ENCODE results near the gene BBX.
A peak's percentile ranks its signal among the peaks of the same experiment; 100 is the strongest.

BBX gene

GRCh38 chr3:107666853-107667252, 144.1 kb downstream of the BBX start:
- TF ChIP-seq GATA3 (IDR thresholded peaks at IDR 0.05; ENCODE audit: low read depth, low read length), result no peak
- no peak for TF ChIP-seq GATA2 (IDR thresholded peaks at IDR 0.05; ENCODE audit: low read depth, low read length)

DNA sequence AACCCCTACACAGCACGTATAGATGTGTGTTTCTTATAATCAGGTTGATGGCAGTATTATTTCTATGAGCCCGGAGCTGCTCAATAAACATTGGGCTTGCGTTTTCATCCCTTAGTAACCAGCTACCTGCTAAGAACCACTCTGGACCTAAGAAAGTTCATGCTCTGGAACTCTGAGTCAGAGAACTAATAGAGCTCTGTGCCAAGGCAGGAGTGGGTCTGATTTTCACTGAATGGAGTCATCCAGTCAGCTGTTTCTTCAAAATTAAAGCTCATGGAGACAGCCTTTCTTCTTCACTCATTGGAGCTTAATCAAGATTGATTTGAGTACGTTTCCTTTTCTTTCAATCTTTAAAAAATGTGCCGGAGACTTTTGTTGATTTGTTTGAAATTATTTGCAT, 145.7 kb downstream of the BBX start:
- TF ChIP-seq GATA2 (IDR thresholded peaks at IDR 0.05; ENCODE audit: low read depth, low read length) (no peak), GATA3 (IDR thresholded peaks at IDR 0.05; ENCODE audit: low read depth, low read length) (no peak)

GRCh38 chr3:107668963-107669362, 146.2 kb downstream of the BBX start:
- TF ChIP-seq GATA3 (IDR thresholded peaks at IDR 0.05; ENCODE audit: low read depth, low read length) (no peak), GATA2 (IDR thresholded peaks at IDR 0.05; ENCODE audit: low read depth, low read length) (no peak)

DNA sequence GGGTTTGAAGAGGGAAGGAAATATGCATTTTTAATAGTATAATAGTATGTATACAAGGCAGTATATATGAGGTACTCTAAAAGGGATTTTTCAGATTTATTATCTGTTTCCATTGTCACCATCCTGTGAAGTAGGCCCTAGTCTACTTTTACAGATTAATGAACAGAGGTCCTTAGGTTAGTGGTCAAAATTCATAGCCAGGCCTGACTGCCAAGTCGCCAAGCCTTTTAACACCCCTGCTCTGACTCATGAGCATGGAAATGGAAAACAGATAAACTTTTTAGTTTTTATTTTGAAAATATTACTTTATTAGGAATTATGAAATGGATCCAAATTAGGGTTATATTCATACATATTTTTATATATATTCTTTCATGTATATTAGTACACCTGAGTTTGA, 146.9 kb downstream of the BBX start:
- no peak for TF ChIP-seq GATA3 (IDR thresholded peaks at IDR 0.05; ENCODE audit: low read depth, low read length)
- TF ChIP-seq GATA2 (IDR thresholded peaks at IDR 0.05; ENCODE audit: low read depth, low read length), result no peak

DNA sequence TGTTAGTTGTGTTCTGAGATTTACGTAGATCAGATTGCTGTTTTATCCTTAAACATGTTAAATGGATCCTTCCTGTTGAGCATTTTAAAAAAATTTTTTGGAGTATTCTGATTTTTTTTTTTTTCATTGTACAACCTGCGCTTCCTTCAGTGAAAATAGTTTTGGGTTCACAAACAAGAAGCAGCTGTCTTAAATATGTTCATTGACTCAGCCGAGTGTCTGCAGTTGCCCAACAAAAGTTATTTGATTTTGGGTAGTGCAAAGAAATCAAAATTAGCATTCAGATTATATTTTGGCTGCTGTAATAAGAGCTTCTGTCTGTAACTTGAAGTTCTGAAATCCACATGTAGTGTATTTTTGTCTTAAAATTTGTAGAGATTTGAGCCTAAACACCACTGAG, 148.2 kb downstream of the BBX start:
- TF ChIP-seq GATA2 (IDR thresholded peaks at IDR 0.05; ENCODE audit: low read depth, low read length) (no peak), GATA3 (IDR thresholded peaks at IDR 0.05; ENCODE audit: low read depth, low read length) (no peak)

- TF ChIP-seq GATA2 (IDR thresholded peaks at IDR 0.05; ENCODE audit: low read depth, low read length), result no peak
- TF ChIP-seq GATA3 (IDR thresholded peaks at IDR 0.05; ENCODE audit: low read depth, low read length), result no peak
Measured at GRCh38 chr3:107674371-107674770, 151.6 kb downstream of the BBX start.

GRCh38 chr3:107675233-107675900, 152.6 kb downstream of the BBX start:
- no peak for TF ChIP-seq GATA3 (IDR thresholded peaks at IDR 0.05; ENCODE audit: low read depth, low read length)
- TF ChIP-seq GATA2 (IDR thresholded peaks at IDR 0.05; ENCODE audit: low read depth, low read length), result no peak

DNA sequence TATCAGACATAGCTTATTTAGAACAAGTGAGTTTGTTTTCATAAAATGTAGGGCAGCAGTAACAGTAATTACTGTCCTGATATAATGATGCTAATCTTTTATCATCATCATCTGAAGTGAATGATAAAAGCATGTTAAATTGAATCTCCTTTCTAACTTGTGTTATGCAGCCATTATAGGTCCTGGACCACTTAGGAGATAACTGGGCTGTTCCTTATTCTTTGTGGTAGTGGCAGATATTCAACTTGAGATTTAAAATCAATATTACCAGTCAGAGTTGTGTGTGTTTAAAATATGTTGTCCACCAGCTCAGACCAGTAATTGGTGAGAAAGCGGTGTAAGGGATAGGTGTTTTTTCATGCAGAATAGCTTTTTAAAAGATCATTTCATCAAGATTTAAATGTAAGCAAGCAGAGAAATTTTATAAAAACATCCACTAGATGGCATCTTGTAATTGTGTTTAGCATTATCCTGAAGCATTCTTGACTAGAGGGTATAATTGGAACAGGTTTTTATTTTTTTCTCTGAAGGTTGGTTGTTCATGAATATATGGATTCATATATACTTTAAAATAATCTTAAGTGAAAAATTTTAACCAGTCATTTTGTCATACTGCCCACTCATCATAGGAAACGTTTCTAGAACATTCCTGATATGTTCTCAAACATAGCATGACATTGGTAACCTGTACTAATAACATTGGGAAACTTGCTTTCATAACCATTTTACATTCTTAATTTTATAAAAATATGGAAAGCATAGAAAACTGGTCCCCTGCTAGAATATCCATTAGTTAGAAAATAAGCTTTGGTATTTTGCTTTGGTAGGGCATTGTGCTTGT, 153.9 kb downstream of the BBX start:
- no peak for TF ChIP-seq GATA2 (IDR thresholded peaks at IDR 0.05; ENCODE audit: low read depth, low read length)
- TF ChIP-seq GATA3 (IDR thresholded peaks at IDR 0.05; ENCODE audit: low read depth, low read length), result 0 out of 2 replicates have a peak, but pooled peaks have one; percentile 9

DNA sequence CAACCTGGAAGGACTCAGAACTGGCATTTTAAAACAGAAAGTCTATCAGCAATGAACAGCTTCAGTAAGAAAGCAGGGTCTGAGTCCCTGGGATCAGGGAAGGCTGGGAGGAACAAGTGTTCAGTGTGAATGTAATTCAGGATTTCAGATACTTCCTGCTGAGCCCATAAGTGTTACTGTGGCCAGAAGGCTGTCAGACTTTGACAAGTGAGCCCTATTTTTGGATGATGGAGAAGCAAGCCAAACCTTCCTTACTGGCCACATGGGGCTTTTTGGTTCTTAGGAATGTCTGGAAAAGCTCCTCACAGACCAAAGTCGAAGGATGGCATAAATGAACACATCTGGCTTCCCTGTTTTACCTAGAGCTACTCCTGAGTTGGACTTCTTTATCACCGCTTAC, 157.2 kb downstream of the BBX start:
- TF ChIP-seq GATA2 (IDR thresholded peaks at IDR 0.05; ENCODE audit: low read depth, low read length) (no peak), GATA3 (IDR thresholded peaks at IDR 0.05; ENCODE audit: low read depth, low read length) (no peak)

DNA sequence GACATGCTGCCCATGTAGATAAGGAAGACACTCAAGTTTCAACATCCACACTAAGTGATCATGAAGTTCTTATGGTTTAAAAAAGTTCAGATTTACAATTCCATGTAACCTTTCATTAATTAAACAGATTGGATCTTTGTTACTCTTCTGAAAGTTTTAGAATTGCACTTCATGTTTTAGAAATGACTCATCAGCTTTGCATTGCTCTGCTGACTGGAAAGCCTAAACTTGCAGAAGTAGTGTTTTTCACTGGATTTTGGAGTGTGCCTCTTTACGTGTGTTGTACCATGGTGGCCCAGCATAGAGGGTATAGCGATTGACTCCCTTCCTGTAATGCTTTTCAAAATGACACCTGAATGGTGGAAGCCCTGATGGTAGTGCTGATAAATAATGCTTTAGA, 157.9 kb downstream of the BBX start:
- TF ChIP-seq GATA3 (IDR thresholded peaks at IDR 0.05; ENCODE audit: low read depth, low read length) (no peak), GATA2 (IDR thresholded peaks at IDR 0.05; ENCODE audit: low read depth, low read length) (no peak)

DNA sequence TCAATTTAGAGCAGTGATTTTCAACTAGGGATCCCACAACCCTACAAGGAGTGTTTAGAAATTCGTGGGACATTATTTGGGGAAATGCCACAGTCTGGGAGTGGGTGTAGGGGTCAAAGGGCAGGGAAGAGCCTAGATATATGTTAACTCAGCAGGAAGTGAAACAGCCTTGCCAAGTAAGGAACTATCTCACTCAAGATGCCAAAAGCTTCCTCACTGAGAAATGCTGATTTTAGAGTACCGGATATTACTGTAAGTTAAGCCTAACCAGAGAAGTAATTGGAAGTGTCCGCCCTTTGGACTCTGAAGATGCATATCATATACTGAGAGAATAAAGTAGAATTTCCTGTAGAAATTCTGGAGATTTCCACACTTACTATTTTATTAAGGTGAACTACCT, 158.6 kb downstream of the BBX start:
- TF ChIP-seq GATA2 (IDR thresholded peaks at IDR 0.05; ENCODE audit: low read depth, low read length), result no peak
- TF ChIP-seq GATA3 (IDR thresholded peaks at IDR 0.05; ENCODE audit: low read depth, low read length), result no peak

- no peak for TF ChIP-seq GATA3 (IDR thresholded peaks at IDR 0.05; ENCODE audit: low read depth, low read length)
- TF ChIP-seq GATA2 (IDR thresholded peaks at IDR 0.05; ENCODE audit: low read depth, low read length), result no peak
Measured at GRCh38 chr3:107682580-107682979, 159.8 kb downstream of the BBX start.

- TF ChIP-seq GATA3 (IDR thresholded peaks at IDR 0.05; ENCODE audit: low read depth, low read length) (no peak), GATA2 (IDR thresholded peaks at IDR 0.05; ENCODE audit: low read depth, low read length) (no peak)
Measured at GRCh38 chr3:107683447-107683846, 160.7 kb downstream of the BBX start.

DNA sequence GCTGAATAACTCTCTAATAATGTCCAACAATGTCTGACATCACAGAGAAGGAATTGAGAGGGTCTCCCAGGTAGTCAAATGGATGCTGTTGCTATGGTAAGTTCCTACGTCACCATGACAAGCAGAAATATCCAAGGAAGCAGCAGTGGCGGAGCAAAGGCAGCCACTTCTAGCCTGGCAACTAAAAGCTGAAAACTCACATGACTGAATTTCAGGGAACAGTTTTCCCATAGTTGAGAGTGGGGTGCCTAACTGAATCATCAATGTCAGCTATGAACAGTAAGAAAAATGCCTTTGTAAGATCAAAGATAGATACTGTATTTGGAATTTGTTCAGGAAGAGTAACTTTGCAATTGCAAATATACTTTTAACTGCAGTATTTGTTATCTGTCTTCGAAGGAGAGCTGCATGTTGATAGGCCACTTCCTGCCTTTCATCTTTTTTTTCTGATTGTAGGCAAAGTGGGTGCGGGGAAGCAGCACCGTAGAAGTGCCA, 161.7 kb downstream of the BBX start:
- TF ChIP-seq GATA3 (IDR thresholded peaks at IDR 0.05; ENCODE audit: low read depth, low read length), result no peak
- TF ChIP-seq GATA2 (IDR thresholded peaks at IDR 0.05; ENCODE audit: low read depth, low read length), result no peak

GRCh38 chr3:107685383-107685782, 162.6 kb downstream of the BBX start:
- no peak for TF ChIP-seq GATA2 (IDR thresholded peaks at IDR 0.05; ENCODE audit: low read depth, low read length)
